MM.1S (cell line): Measurements from ENCODE around the gene ACOT6.
"Not testable (repeated sequence)": the region's sequence is repeated elsewhere in the genome, so short reads cannot be mapped to it uniquely, and the experiment has no call there.

Experiments
- DNase-seq: peaks from one replicate; pipeline ENCODE4 v3.0.0-alpha.2; 2015
- H2AFZ ChIP-seq: fragments of 300-600 bp; sonication (generic); 2 replicates; pipeline ENCODE4 v1.6.0; 2016; ENCODE audit warnings: antibody characterized with exemption, low read length
- H3F3A ChIP-seq: fragments of 300-600 bp; sonication (generic); 2 replicates; pipeline ENCODE4 v1.6.1; 2016; ENCODE audit warnings: mild to moderate bottlenecking, antibody characterized with exemption, low read length, moderate library complexity, mixed read lengths; ENCODE audit not compliant: insufficient read depth
- H3K27ac ChIP-seq: fragments of 300-600 bp; sonication (generic); 2 replicates; pipeline ENCODE4 v1.5.1; 2016; ENCODE audit warnings: mild to moderate bottlenecking, low read length
- H3K27me3 ChIP-seq: fragments of 300-600 bp; sonication (generic); replicated peaks from 2 replicates; pipeline ENCODE4 v1.6.0; 2016; ENCODE audit warnings: low read length; ENCODE audit not compliant: insufficient read depth
- H3K36me3 ChIP-seq: fragments of 300-600 bp; sonication (generic); replicated peaks from 2 replicates; pipeline ENCODE4 v1.6.1; 2016; ENCODE audit warnings: mild to moderate bottlenecking, low read length, mixed read lengths; ENCODE audit not compliant: insufficient read depth
- H3K4me1 ChIP-seq: fragments of 300-600 bp; sonication (generic); 2 replicates; pipeline ENCODE4 v1.6.1; 2016; ENCODE audit warnings: low read length, mixed read lengths
- H3K4me2 ChIP-seq: fragments of 300-600 bp; sonication (generic); 2 replicates; pipeline ENCODE4 v1.6.0; 2016; ENCODE audit warnings: low read depth, low read length
- H3K4me3 ChIP-seq: fragments of 300-600 bp; sonication (generic); 2 replicates; pipeline ENCODE4 v1.5.1; 2016; ENCODE audit warnings: low read length, mixed read lengths
- H3K79me2 ChIP-seq: fragments of 300-600 bp; sonication (generic); 2 replicates; pipeline ENCODE4 v1.6.1; 2016; ENCODE audit warnings: mixed run types, low read length, mixed read lengths
- H3K9ac ChIP-seq: fragments of 300-600 bp; sonication (generic); 2 replicates; pipeline ENCODE4 v1.6.1; 2016; ENCODE audit warnings: low read length, mixed read lengths
- H3K9me2 ChIP-seq: fragments of 300-600 bp; sonication (generic); replicated peaks from 2 replicates; pipeline ENCODE4 v1.6.1; 2016; ENCODE audit warnings: mild to moderate bottlenecking, low read length, mixed read lengths; ENCODE audit not compliant: insufficient read depth
- H3K9me3 ChIP-seq: fragments of 300-600 bp; sonication (generic); replicated peaks from 2 replicates; pipeline ENCODE4 v1.6.1; 2016; ENCODE audit warnings: mild to moderate bottlenecking, low read length, mixed read lengths; ENCODE audit not compliant: insufficient read depth
- H4K20me1 ChIP-seq: fragments of 300-600 bp; sonication (generic); 2 replicates; pipeline ENCODE4 v1.6.1; 2016; ENCODE audit warnings: mild to moderate bottlenecking, low read length, moderate library complexity, mixed read lengths; ENCODE audit not compliant: insufficient read depth
- EZH2 ChIP-seq: fragments of 300-600 bp; sonication (generic); optimal IDR thresholded peaks from 2 replicates; pipeline ENCODE3; 2017; ENCODE audit warnings: low read depth, mild to moderate bottlenecking, antibody characterized with exemption, low read length, mixed read lengths
- EZH2phosphoT487 ChIP-seq: fragments of 300-600 bp; sonication (generic); IDR thresholded peaks from 2 replicates; pipeline ENCODE4 v1.6.1; 2018; ENCODE audit warnings: antibody characterized with exemption, low read length
- TF ChIP-seq, protein P1 (sequence below): fragments of 300-600 bp; sonication (generic); IDR thresholded peaks from 2 replicates; pipeline ENCODE4 v1.5.1; 2016; ENCODE audit warnings: antibody characterized with exemption, low read length, mixed read lengths

ACOT6 gene

DNA sequence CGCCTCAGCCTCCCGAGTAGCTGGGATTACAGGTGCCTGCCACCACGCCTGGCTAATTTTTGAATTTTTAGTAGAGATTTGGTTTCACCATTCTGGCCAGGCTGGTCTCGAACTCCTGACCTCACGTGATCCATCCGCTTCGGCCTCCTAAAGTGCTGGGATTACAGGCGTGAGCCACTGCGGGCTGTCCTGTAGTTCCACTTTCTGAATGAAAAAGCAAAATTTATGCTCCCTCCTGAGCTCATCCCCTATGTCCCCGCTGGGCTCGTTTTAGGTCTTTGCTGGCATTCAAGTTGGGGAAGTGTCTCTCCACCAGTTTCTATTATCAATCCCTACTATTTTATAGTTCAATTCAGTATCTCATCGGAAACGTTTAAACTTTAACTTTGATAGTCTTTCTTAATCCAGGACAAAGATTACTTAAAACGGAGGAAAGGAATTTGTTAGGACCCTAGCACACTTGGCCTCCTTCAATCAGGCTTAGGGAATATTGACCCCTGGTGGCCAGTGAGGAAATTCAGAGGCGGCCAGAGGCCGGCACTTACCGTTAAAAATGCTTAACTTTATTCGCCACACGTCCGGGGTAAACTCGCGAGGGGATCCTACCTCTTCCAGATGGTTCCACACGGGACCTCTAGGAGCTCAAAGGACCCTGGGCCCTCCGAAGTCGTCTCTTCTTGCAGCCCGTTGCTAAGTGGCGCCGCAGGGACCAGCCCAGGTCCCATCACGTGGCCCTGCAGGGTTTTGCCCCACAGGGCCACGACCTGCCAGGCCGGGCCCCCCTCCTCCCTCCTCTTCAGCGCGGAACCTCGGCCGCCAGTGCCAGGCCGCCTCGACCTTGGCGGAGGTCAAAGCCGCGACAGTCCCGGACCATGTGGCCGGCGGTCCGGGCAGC is 21.0 kb downstream of the ACOT6 start:
- Histone ChIP-seq H3K9me2 (no peaks in the 10 kb centered on the region), H3K36me3 (no peaks in the 10 kb centered on the region), H3K4me3 (peak overlapping the region; percentile 54), H4K20me1 (no peaks in the 10 kb centered on the region), H3F3A (no peaks in the 10 kb centered on the region), H3K9me3 (no peaks in the 10 kb centered on the region), H3K4me1 (no peaks in the 10 kb centered on the region), H3K9ac (peak overlapping the region; percentile 40; the same call in 1 of the 2 replicates), H3K27me3 (no peaks in the 10 kb centered on the region), H3K79me2 (no peaks in the 10 kb centered on the region), H3K27ac (no peak overlapping the region), H3K4me2 (peak overlapping the region; percentile 49; the same call in 1 of the 2 replicates), H2AFZ (peak overlapping the region; percentile 61)
- DNase-seq = peak; percentile 47
- TF ChIP-seq, protein P1, sequence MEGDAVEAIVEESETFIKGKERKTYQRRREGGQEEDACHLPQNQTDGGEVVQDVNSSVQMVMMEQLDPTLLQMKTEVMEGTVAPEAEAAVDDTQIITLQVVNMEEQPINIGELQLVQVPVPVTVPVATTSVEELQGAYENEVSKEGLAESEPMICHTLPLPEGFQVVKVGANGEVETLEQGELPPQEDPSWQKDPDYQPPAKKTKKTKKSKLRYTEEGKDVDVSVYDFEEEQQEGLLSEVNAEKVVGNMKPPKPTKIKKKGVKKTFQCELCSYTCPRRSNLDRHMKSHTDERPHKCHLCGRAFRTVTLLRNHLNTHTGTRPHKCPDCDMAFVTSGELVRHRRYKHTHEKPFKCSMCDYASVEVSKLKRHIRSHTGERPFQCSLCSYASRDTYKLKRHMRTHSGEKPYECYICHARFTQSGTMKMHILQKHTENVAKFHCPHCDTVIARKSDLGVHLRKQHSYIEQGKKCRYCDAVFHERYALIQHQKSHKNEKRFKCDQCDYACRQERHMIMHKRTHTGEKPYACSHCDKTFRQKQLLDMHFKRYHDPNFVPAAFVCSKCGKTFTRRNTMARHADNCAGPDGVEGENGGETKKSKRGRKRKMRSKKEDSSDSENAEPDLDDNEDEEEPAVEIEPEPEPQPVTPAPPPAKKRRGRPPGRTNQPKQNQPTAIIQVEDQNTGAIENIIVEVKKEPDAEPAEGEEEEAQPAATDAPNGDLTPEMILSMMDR = peak; percentile 53
- TF ChIP-seq EZH2phosphoT487 (no peak), EZH2 (no peak)

DNA sequence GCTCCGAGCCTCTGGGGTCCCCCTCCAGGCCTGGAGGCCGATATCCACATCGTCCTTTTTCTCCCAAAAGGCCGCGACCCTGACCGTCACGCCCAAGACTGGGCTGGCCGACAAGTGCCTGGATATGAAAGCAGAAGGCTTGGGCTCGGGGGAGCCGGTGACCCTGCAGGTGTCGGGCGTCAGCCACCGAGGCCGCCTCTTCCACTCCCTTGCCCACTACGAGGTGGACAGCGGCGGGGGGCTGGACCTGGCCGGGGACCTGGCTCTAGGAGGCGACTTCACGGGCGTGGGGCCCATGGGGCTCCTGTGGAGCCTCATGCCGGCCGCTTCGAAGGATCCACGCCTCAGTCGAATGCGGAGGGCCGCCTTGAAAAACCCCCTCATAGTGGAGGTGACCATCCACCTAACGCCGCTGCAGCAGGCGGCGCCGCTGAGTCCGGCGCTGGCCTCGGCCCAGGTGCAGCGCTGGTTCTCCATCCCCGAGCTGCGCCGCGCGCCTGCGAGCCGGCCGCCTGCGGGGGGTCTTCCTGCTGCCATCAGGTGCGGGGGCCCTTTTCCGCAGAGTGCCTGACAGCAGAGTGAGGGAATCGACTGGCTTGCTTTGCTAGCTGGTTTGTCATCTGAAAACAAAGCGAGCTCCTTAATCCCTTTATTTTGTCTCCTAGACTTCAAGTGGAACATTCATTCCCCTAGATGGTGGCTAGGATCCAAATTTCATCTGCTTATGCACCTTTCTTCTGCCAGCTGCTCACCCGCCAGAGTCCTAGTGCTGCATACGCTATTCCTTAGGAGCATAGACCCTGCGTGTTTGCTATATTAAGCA is 21.9 kb downstream of the ACOT6 start:
- DNase-seq = no peak
- no peaks in the 10 kb centered on the region for H3K27me3 ChIP-seq
- H3K9me2 ChIP-seq = no peaks in the 10 kb centered on the region
- H3K4me3 ChIP-seq = peak overlapping the region; percentile 54
- no peak overlapping the region for H3K27ac ChIP-seq
- H3K79me2 ChIP-seq = no peaks in the 10 kb centered on the region
- H3F3A ChIP-seq = no peaks in the 10 kb centered on the region
- peak overlapping the region; percentile 40; the same call in 1 of the 2 replicates for H3K9ac ChIP-seq
- no peaks in the 10 kb centered on the region for H3K4me1 ChIP-seq
- TF ChIP-seq EZH2 = no peak
- TF ChIP-seq, protein P1 = no peak
- TF ChIP-seq EZH2phosphoT487 = no peak
- H3K36me3 ChIP-seq = no peaks in the 10 kb centered on the region
- H3K4me2 ChIP-seq = peak overlapping the region; percentile 49; the same call in 1 of the 2 replicates
- H3K9me3 ChIP-seq = no peaks in the 10 kb centered on the region
- no peaks in the 10 kb centered on the region for H4K20me1 ChIP-seq
- H2AFZ ChIP-seq = peak overlapping the region; percentile 61

DNA sequence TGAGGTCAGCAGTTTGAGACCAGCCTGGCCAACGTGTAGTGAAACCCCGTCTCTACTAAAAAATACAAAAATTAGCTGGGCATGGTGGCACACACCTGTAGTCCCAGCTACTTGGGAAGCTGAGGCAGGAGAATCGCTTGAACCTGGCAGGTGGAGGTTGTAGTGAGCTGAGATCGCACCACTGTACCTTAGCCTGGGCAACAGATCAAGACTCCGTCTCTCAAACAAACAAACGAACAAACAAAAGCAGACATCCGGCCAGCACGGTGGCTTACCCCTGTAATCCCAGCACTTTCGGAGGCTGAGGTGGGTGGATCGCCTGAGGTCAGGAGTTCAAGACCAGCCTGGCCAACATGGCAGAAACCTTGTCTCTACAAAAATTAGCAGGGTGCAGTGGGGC is 24.0 kb downstream of the ACOT6 start:
- H3K27me3 ChIP-seq, H3K79me2 ChIP-seq, H3K36me3 ChIP-seq, H3K4me2 ChIP-seq, DNase-seq, H3K27ac ChIP-seq, H3K9ac ChIP-seq, H3K9me3 ChIP-seq, H2AFZ ChIP-seq, H4K20me1 ChIP-seq, H3F3A ChIP-seq, H3K9me2 ChIP-seq, H3K4me1 ChIP-seq, H3K4me3 ChIP-seq: not testable (repeated sequence)
